Measurements from ENCODE around the gene RFC1.
A peak's percentile ranks its signal among the peaks of the same experiment; 100 is the strongest.
"Not testable (repeated sequence)": the region's sequence is repeated elsewhere in the genome, so short reads cannot be mapped to it uniquely, and the experiment has no call there.

RFC1 gene, protein sequence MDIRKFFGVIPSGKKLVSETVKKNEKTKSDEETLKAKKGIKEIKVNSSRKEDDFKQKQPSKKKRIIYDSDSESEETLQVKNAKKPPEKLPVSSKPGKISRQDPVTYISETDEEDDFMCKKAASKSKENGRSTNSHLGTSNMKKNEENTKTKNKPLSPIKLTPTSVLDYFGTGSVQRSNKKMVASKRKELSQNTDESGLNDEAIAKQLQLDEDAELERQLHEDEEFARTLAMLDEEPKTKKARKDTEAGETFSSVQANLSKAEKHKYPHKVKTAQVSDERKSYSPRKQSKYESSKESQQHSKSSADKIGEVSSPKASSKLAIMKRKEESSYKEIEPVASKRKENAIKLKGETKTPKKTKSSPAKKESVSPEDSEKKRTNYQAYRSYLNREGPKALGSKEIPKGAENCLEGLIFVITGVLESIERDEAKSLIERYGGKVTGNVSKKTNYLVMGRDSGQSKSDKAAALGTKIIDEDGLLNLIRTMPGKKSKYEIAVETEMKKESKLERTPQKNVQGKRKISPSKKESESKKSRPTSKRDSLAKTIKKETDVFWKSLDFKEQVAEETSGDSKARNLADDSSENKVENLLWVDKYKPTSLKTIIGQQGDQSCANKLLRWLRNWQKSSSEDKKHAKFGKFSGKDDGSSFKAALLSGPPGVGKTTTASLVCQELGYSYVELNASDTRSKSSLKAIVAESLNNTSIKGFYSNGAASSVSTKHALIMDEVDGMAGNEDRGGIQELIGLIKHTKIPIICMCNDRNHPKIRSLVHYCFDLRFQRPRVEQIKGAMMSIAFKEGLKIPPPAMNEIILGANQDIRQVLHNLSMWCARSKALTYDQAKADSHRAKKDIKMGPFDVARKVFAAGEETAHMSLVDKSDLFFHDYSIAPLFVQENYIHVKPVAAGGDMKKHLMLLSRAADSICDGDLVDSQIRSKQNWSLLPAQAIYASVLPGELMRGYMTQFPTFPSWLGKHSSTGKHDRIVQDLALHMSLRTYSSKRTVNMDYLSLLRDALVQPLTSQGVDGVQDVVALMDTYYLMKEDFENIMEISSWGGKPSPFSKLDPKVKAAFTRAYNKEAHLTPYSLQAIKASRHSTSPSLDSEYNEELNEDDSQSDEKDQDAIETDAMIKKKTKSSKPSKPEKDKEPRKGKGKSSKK

GRCh38 chr4:39365830-39366771, at the start of gene RFC1:
TSS of gene RFC1 (minus strand) at chr4:39366362. CDS start at chr4:39366241, 121 bp downstream.
- DNase-seq, result peak; percentile 94

- DNase-seq, result no peak
Observed at GRCh38 chr4:39415678-39416283, 49.6 kb upstream of the RFC1 start.

DNA sequence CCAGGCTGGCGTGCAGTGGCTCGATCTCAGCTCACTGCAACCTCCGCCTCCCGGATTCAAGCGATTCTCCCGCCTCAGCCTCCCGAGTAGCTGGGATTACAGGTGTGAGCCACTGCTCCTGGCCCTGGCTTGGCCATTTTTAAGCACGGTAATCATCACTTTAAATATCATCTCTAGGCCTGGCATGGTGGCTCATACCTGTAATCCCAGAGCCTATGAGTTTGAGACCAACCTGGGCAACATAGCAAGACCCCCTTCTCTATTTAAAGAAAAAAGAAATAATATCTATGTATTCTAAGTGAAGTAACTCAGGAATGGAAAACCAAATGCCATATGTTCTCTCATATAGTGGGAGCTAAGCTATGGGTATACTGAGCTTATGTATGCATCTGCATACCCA, 45.4 kb upstream of the RFC1 start:
- DNase-seq, result not testable (repeated sequence)

- DNase-seq, result no peak
Observed at GRCh38 chr4:39410415-39410814, 44.3 kb upstream of the RFC1 start.

GRCh38 chr4:39407584-39407885, 41.4 kb upstream of the RFC1 start:
- no peak for DNase-seq

DNA sequence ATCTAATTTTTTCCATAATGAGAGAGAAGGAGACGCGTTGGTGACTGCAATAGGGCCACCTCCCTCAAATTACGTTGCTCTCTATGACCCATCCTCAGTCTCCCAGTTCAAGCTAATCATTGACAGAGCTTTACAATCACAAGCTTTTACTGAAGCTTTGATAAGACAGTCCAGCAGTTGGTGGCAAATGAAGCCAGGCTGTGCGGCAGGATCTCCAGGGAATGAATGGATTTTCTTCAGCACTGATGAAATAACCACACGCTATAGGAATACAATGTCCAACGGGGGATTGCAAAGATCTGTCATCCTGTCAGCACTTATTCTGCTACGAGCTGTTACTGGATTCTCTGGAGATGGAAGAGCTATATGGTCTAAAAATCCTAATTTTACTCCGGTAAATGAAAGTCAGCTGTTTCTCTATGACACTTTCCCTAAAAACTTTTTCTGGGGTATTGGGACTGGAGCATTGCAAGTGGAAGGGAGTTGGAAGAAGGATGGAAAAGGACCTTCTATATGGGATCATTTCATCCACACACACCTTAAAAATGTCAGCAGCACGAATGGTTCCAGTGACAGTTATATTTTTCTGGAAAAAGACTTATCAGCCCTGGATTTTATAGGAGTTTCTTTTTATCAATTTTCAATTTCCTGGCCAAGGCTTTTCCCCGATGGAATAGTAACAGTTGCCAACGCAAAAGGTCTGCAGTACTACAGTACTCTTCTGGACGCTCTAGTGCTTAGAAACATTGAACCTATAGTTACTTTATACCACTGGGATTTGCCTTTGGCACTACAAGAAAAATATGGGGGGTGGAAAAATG, 40.8 kb upstream of the RFC1 start, which contains the start of gene KLB:
Gene KLB, plus strand, starts transcription at position 168 of the 821 bp plus-strand sequence. Its CDS starts 20 bp downstream, at position 188.
- peak; percentile 58 for DNase-seq

DNA sequence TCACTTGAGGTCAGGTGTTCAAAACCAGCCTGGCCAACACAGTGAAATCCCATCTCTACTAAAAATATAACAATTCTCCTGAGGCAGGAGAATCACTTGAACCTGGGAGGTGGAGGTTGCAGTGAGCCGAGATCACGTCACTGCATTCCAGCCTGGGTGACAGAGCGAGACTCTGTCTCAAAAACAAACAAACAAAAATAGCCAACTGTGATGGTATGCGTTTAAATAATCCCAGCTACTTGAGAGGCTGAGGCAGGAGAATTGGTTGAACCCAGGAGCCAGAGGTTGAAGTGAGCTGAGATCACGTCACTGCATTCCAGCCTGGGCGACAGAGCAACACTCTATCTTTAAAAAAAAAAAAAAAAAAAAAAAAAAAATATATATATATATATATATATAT, 35.5 kb upstream of the RFC1 start:
- DNase-seq, result peak; percentile 21

DNA sequence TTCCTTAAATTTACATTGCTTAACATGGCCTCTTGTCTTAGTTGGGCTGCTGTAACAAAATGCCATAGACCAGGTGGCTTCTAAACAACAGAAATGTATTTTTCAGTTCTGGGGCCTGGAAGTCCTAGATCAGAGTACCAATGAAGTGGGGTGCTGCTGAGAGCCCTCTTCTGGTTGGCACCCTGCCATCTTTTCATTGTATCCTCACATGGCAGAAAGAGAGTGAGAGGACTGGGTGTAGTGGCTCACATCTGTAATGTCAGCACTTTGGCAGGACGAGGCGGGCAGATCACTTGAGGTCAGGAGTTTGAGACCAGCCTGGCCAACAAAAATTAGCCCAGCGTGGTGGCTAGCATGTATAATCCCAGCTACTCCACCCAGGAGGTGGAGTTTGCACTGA, 28.5 kb upstream of the RFC1 start:
- no peak for DNase-seq

DNA sequence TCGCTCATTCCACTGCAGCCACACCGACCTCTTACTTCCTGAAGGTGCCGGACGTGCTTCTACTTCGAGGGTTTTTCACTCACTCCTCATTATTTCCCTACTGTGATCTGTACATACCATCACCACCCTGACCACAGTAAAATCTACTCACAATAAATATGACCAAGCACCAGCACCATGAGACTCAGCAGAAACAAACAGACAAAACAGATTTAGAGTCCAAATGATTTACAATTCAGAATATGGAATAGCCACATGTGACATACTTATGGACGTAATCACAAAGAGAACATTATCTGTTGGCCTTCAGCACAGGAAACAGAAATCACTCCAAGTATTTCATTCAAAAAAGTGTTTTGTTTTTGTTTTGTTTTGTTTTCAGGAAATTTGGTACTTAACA, 24.4 kb upstream of the RFC1 start:
- no peak for DNase-seq

DNA sequence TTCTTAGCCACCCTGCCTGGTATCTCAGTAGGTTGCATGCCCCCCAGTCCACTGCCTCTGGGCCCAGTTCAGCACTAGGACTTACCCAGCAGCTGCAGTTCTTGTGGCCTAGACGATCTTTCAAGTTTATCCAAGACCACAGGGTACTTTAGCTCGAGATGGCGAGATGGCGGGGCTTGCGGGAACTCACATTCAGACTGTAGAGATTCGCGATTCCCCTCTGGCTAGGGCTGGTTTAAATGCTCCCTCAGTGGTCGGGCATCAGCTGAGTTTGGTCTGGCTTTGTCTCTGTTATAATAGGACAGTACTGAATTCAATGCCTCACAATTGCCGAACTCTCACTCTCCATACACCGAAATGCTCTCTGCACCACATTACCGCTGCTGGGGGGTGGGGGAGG, 18.4 kb upstream of the RFC1 start:
- no peak for DNase-seq

GRCh38 chr4:39383690-39384089, 17.5 kb upstream of the RFC1 start:
- no peak for DNase-seq

DNA sequence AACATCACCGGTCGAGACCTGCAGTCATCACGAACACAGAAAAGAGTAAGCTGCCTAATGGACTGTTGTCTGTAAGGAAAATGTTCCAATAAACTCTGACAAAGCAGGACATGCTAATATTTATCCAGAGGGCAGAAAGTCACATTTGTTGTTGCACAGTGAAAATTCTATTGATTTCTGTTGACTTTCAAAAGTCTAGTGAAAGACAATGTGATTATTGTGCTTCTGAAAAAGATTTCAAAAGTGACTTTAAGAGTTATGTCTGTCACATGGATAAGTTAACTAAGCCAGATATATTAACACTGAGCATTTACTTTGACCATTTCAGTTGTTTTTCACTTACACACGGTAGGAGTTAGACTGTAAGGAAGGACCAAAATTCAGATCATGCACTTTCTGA, 9.3 kb upstream of the RFC1 start:
- no peak for DNase-seq

DNA sequence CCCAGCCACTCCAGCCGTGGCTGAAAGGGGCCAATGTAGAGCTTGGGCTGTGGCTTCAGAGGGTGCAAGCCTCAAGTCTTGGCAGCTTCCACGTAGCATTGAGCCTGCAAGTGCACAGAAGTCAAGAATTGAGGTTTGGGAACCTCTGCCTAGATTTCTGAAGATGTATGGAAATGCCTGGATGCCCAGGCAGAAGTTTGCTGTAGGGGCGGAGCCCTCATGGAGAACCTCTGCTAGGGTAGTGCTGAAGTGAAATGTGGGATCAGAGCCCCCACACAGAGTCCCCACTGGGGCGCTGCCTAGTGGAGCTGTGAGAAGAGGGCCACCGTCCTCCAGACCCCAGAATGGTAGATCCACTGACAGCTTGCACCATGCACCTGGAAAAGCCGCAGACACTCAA, 5.0 kb upstream of the RFC1 start:
- not testable (repeated sequence) for DNase-seq

DNA sequence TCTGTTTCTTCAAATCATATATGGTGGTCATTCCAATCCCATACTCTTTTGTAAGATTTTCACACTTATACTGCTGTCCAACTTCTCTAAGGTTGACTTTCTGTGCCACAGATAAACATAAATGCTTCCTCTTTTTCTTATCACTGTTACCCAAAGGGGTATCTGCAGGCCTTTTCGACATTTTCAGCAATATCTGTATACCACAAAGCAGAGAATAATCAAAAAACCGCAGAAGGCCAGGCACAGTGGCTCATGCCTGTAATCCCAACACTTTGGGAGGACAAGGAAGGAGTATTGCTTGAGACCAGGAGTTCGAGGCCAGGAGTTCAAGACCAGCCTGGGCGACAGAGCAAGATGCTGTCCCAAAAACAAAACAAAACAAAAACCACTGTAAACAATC, 3.1 kb upstream of the RFC1 start:
- no peak for DNase-seq

DNA sequence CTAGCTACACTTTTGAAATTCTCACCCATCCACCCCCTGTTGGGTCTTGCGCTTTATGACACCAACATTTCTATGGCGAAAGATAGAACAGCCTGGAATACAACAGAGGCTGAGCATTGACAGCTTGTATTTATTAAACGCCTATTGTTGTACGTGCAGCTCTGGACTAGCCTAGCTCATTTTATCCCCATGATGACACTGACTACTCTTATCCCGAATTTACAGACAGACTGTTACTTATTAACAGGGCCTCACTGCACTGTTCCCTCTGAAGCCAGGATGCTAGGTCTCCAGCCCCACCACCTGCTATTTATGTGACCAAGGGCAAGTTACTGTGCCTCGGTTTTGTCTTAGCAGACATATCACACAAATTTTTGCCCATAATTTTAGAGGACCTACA, 1.0 kb upstream of the RFC1 start:
- DNase-seq, result no peak

DNA sequence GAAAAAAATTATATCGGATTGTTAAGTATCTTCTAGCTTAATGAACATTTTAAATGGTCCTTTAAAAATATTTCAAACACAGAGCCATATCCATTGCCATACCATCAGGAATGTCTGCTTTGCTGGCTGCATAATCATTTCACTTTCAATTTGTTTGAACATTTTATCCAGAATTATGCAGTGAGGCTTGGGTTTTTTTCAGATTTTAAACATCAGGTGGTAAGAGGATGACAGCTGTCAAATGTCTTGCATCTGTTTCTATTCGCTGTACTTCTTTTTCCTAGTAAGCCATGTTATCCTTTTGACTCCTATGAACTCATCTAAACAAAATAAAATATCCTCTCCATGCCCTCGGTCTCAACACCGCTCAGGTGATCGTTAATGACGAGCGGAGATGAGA, 802 bp downstream of the RFC1 start:
- no peak for DNase-seq

- no peak for DNase-seq
Observed at GRCh38 chr4:39363773-39364393, 2.3 kb downstream of the RFC1 start.

GRCh38 chr4:39362827-39363226, 3.3 kb downstream of the RFC1 start:
- no peak for DNase-seq

DNA sequence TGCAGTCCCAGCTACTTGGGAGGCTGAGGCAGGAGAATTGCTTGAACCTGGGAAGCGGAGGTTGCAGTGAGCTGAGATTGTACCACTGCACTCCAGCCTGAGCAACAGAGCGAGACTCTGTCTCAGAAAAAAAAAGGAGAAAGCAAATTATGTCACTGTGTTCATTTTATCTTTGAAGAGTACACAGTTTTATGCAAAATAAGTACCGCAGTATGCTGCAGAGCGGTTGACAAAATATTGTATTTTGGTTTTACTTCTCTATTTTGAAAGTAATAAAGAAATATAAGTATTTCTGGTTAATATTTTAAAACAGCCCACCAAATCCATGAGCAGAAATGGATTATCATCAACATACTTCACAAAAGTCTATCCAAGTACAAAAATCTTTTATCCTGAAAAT, 5.6 kb downstream of the RFC1 start:
- DNase-seq, result not testable (repeated sequence)

DNA sequence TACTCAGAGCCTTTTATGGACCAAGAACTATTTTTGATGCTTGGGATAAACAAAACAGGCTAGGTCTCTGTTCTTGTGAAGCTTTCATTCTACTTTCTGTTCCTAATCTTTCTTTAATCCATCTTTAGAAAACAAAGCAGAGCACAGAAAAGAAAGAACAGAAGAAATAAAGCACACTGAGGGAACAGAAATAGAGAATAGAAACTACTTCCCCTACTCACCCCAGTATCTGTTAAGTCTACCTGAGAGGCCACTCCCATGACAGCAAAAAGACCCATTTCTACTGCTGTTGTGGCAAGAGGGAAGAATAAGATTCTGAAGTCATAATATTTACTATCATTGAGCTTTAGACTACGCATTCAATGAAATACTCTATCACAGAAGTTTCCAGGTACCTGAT, 9.2 kb downstream of the RFC1 start:
- DNase-seq, result no peak

DNA sequence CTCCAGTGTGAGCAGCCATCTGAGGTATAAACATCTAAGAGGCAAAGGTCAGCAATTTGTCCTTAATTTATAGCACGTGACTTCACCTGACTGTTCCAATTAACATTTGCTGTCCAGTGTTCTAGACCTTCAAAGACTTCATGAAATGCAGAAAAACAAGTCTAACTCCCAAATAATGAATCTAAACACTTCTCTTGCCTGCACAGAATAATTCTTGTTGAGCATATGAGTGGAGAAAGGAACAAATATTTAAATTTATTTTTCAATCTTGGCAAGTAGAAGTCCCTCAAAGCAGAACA, 12.0 kb downstream of the RFC1 start:
- DNase-seq, result no peak

Data from fibroblast of skin of right biceps (primary cell).